ENCODE measurements around the gene POLR2B. TPM values are rescaled to one million over a fixed set of nuclear protein-coding genes. Genes with fewer than 3 reads are reported as not detected.
"Not testable (repeated sequence)": the region's sequence is repeated elsewhere in the genome, so short reads cannot be mapped to it uniquely, and the experiment has no call there.

Gene POLR2B
- total RNA-seq, 3 donors from 2014 or later = 56.7 to 78.8 (median 71.9) TPM

DNA sequence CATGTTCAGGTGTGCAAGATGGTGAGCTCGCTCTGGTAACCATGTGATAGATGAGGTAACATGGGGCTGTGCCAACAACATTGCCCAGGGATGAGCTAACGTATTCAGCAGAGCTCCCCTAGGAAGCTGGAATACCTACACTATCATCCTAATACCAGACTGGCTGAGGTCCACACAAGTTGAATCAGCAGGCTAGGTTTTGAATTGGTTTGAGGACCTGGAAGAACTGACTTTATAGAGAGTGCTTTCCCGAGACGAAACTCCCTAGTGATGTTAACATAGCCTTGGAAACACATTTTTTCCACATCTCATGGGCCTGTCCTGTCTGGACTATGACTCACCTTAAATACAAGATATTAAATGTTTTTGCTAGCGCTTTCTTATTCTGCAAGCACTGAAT lies 74.8 kb downstream of the POLR2B start:
- Histone ChIP-seq H3K9me3 (no peaks in the 10 kb centered on the region), H3K36me3 (ENCODE audit: low read depth) (no peaks in the 10 kb centered on the region), H3K4me3 (no peak overlapping the region), H3K4me1 (ENCODE audit: low read depth) (peaks cover 3% of the 10 kb centered on the region)
- no peak for DNase-seq
- TF ChIP-seq, protein P1, sequence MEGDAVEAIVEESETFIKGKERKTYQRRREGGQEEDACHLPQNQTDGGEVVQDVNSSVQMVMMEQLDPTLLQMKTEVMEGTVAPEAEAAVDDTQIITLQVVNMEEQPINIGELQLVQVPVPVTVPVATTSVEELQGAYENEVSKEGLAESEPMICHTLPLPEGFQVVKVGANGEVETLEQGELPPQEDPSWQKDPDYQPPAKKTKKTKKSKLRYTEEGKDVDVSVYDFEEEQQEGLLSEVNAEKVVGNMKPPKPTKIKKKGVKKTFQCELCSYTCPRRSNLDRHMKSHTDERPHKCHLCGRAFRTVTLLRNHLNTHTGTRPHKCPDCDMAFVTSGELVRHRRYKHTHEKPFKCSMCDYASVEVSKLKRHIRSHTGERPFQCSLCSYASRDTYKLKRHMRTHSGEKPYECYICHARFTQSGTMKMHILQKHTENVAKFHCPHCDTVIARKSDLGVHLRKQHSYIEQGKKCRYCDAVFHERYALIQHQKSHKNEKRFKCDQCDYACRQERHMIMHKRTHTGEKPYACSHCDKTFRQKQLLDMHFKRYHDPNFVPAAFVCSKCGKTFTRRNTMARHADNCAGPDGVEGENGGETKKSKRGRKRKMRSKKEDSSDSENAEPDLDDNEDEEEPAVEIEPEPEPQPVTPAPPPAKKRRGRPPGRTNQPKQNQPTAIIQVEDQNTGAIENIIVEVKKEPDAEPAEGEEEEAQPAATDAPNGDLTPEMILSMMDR (IDR thresholded peaks at IDR 0.05) = no peak
- no peak for ATAC-seq
- intact Hi-C loops (cut with DNase I, micrococcal nuclease) = no loop called here

DNA sequence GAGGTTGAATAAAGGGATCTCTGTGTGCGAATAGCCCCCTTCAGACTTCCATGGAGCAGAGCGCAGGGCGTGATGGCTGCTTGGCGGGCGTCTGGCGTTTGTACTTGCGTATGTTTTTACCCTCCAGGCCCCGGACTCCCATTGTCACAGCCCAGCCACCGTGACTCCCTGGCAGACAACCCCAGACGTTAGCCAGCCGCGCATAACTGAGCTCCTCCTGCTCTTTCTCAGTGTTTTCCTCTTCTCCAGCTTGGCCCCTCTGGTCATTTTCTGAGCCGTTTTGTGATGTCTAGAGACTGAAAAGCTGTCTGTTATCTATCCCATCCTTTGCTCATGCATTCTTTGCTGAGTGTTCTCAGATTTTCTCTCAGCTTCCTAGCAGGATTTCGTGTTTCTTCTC lies 77.2 kb downstream of the POLR2B start:
- ATAC-seq = no peak
- H3K9me3 ChIP-seq = no peaks in the 10 kb centered on the region
- intact Hi-C loops (cut with DNase I, micrococcal nuclease) = no loop called here
- no peak for DNase-seq
- no peaks in the 10 kb centered on the region for H3K36me3 ChIP-seq (ENCODE audit: low read depth)
- H3K4me1 ChIP-seq (ENCODE audit: low read depth) = peaks cover 16% of the 10 kb centered on the region
- TF ChIP-seq, protein P1 (IDR thresholded peaks at IDR 0.05) = no peak
- H3K4me3 ChIP-seq = no peak overlapping the region

DNA sequence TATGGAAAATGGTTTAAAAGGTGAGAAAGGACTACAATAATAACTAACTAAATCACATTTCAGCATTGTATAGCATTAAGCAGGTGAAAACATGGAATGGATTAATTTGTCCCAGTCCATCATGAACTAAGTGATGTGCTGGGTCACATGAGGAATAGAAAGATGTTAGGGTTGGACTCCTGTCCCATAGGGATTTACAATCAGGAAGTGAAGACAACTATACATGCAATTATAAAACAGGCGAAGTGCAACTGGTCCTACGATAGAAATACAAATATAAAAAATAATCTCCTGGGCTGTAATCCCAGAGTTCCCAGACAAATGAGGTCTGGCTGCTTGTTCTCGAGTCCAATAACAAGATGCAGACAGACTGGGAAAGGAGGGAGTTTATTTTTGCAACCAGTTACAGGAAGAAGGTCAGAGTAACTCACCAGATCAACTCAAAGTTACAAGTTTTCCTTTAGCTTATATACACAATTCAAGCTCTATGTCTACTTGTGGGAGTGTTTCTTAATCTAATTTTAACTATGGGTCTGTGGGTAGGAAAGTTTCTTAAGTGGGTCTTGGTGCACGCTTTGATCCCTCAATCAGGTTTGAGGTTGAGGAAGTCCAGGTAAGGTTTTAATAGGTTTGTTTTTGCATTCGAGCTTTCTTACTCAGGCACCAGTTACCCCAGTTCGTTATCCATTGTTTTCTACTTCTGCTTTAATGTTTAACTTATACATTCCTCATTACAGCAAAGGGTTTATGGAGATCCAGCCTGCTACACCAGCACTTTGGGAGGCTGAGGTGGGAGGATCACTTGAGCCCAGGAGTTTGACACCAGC lies 81.4 kb downstream of the POLR2B start:
- Histone ChIP-seq H3K4me3 (no peak overlapping the region), H3K36me3 (ENCODE audit: low read depth) (no peaks in the 10 kb centered on the region), H3K4me1 (ENCODE audit: low read depth) (peaks cover 14% of the 10 kb centered on the region), H3K9me3 (no peaks in the 10 kb centered on the region)
- intact Hi-C loops (cut with DNase I, micrococcal nuclease) = no loop called here
- DNase-seq = peak in 1 of 3 donors; percentile 18
- TF ChIP-seq, protein P1 (IDR thresholded peaks at IDR 0.05) = no peak
- ATAC-seq = peak; percentile 85

DNA sequence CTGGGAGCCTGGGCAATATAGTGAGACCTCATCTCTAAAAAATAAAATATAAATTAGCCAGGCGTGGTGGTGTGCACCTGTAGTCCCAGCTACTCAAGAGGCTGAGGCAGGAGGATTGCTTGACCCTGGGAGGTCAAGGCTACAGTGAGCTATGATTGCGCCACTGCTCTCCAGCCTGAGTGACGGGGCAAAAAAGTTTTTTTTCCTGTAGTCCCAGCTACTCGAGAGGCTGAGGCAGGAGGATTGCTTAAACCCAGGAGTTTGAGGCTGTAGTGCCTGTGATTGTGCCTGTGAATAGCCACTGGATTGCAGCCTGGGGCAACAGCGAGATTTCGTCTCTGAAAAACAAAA lies 82.0 kb downstream of the POLR2B start:
- H3K4me1 ChIP-seq (ENCODE audit: low read depth) = peaks cover 14% of the 10 kb centered on the region
- ATAC-seq = peak; percentile 47
- intact Hi-C loops (cut with DNase I, micrococcal nuclease); H3K4me3 ChIP-seq; H3K36me3 ChIP-seq (ENCODE audit: low read depth); H3K9me3 ChIP-seq: not testable (repeated sequence)
- DNase-seq = peak in 1 of 3 donors; percentile 14

DNA sequence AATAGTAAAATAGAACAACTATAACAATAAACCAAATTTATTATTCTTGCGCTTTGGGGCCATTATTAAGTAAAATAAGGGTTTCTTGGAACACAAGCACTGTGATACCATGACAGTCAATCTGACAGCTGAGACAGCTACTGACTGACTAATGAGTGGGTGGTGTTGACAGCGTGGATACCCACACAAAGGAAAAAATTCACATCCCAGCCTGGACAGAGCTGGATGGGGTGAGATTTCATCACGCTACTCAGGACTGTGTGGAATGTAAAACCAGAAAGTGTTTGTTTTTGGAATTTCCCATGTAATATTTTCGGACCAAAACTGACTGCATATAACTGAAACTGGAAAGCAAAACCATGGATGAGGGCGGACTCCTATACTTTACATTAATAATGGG lies 82.7 kb downstream of the POLR2B start:
- TF ChIP-seq, protein P1 (IDR thresholded peaks at IDR 0.05) = no peak
- intact Hi-C loops (cut with DNase I, micrococcal nuclease) = no loop called here
- peaks cover 14% of the 10 kb centered on the region for H3K4me1 ChIP-seq (ENCODE audit: low read depth)
- H3K9me3 ChIP-seq = no peaks in the 10 kb centered on the region
- no peaks in the 10 kb centered on the region for H3K36me3 ChIP-seq (ENCODE audit: low read depth)
- no peak for DNase-seq
- no peak overlapping the region for H3K4me3 ChIP-seq
- no peak for ATAC-seq

DNA sequence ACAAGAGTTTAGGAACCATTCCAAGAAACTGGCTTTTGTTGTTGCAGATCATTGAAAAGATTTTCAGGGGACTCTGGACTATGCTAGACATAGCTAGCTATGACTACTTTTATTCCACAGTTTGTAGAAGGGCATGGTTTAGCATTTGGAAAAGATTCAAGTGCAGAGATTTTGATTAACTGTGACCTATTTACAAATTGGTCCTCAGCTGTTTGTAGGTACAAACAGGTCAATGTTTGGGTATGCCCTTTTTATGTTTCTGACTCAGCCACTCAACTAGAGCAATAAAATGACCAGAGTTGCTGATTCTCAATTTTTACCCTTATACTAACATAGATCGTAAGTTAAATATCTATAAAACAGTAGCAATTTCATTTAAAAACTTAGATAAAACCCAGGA lies 84.8 kb downstream of the POLR2B start:
- DNase-seq (no peak), ATAC-seq (no peak)
- peaks cover 14% of the 10 kb centered on the region for H3K4me1 ChIP-seq (ENCODE audit: low read depth)
- intact Hi-C loops (cut with DNase I, micrococcal nuclease) = no loop called here
- no peaks in the 10 kb centered on the region for H3K9me3 ChIP-seq
- TF ChIP-seq, protein P1 (IDR thresholded peaks at IDR 0.05) = no peak
- no peak overlapping the region for H3K4me3 ChIP-seq
- no peaks in the 10 kb centered on the region for H3K36me3 ChIP-seq (ENCODE audit: low read depth)
